PC-3 (cell line): ENCODE measurements around the gene PLXNC1. TPM values are rescaled to one million over a fixed set of nuclear protein-coding genes. Genes with fewer than 3 reads are reported as not detected.

Source experiments
- ATAC-seq: fragments of 200-7000 bp; cut with Tn5 transposase; 2 replicates; pipeline ENCODE4 v1.9.1; 2020; ENCODE audit warnings: mild to moderate bottlenecking, moderate library complexity
- BruUV-seq: library from RNA; stranded (reverse); fragments of 400-500 nt; replicated peaks from 2 replicates; lab custom pipeline; 2021; lab: Mats Ljungman, UMichigan
- CTCF ChIA-PET: fragments of 300-600 bp; sonication (Branson Sonifier 250); formaldehyde crosslinking; loops from one replicate; lab custom pipeline; 2022; ENCODE audit warnings: antibody characterized with exemption; lab: Charles Lee
- POLR2A ChIA-PET: fragments of 300-600 bp; sonication (Branson Sonifier 250); formaldehyde crosslinking; loops from one replicate; lab custom pipeline; 2022; ENCODE audit warnings: antibody characterized with exemption; ENCODE audit not compliant: unreplicated experiment; lab: Charles Lee
- DNase-seq: peaks from one replicate; pipeline ENCODE4 v3.0.0-alpha.2; 2015
- H2AFZ ChIP-seq: fragments of 300-600 bp; sonication (generic); 2 replicates; pipeline ENCODE4 v1.6.0; 2016; ENCODE audit warnings: antibody characterized with exemption, low read length
- H3F3A ChIP-seq: fragments of 300-600 bp; sonication (generic); one replicate; pipeline ENCODE4 v1.6.0; 2017; ENCODE audit warnings: antibody characterized with exemption, low read length, control low read depth, mild to moderate bottlenecking; ENCODE audit not compliant: unreplicated experiment
- H3K27ac ChIP-seq: fragments of 300-600 bp; sonication (generic); 2 replicates; pipeline ENCODE4 v1.5.1; 2016; ENCODE audit warnings: mild to moderate bottlenecking, low read length
- H3K27me3 ChIP-seq: fragments of 300-600 bp; sonication (generic); 2 replicates; pipeline ENCODE4 v1.6.1; 2016; ENCODE audit warnings: low read length, mixed read lengths
- H3K36me3 ChIP-seq: fragments of 300-600 bp; sonication (generic); 2 replicates; pipeline ENCODE4 v1.6.1; 2016; ENCODE audit warnings: low read depth, mixed run types, low read length, mixed read lengths
- H3K4me1 ChIP-seq: fragments of 300-600 bp; sonication (generic); 2 replicates; pipeline ENCODE4 v1.5.1; 2016; ENCODE audit warnings: low read length; ENCODE audit not compliant: insufficient read depth
- H3K4me2 ChIP-seq: fragments of 300-600 bp; sonication (generic); 2 replicates; pipeline ENCODE4 v1.6.0; 2016; ENCODE audit warnings: low read length
- H3K4me3 ChIP-seq: fragments of 300-600 bp; sonication (generic); 2 replicates; pipeline ENCODE4 v1.5.1; 2016; ENCODE audit warnings: mild to moderate bottlenecking, low read length, mixed read lengths
- H3K79me2 ChIP-seq: fragments of 300-600 bp; sonication (generic); 2 replicates; pipeline ENCODE4 v1.6.1; 2017; ENCODE audit warnings: low read length, mixed read lengths
- H3K9ac ChIP-seq: fragments of 300-600 bp; sonication (generic); 2 replicates; pipeline ENCODE4 v1.6.0; 2016; ENCODE audit warnings: mild to moderate bottlenecking, low read length
- H3K9me2 ChIP-seq: fragments of 300-600 bp; sonication (generic); replicated peaks from 2 replicates; pipeline ENCODE4 v1.6.1; 2016; ENCODE audit warnings: mixed run types, low read length, mixed read lengths
- H3K9me3 ChIP-seq: fragments of 300-600 bp; sonication (generic); 2 replicates; pipeline ENCODE4 v1.6.1; 2016; ENCODE audit warnings: low read length, mixed read lengths
- H4K20me1 ChIP-seq: fragments of 300-600 bp; sonication (generic); 2 replicates; pipeline ENCODE4 v1.6.1; 2016; ENCODE audit warnings: low read length, mixed read lengths
- CTCF ChIP-seq: fragments of 300-600 bp; sonication (generic); conservative IDR thresholded peaks from 2 replicates; pipeline ENCODE4 v1.5.1; 2017; ENCODE audit warnings: antibody characterized with exemption, low read depth, mild to moderate bottlenecking, low read length
- EZH2 ChIP-seq: fragments of 300-600 bp; sonication (generic); IDR thresholded peaks from one replicate; pipeline ENCODE4 v1.6.1; 2017; ENCODE audit warnings: antibody characterized with exemption, mild to moderate bottlenecking, low read length; ENCODE audit not compliant: unreplicated experiment
- EZH2phosphoT487 ChIP-seq: fragments of 300-600 bp; sonication (generic); IDR thresholded peaks from 2 replicates; pipeline ENCODE4 v1.6.1; 2018; ENCODE audit warnings: mild to moderate bottlenecking, antibody characterized with exemption, low read length, borderline replicate concordance
- intact Hi-C: fragments of 100-400 bp; cut with micrococcal nuclease; formaldehyde crosslinking; loops from 2 replicates; pipeline ENCODE4 v1.9.0; 2023
- total RNA-seq: library from RNA; depleted of rRNA; stranded (reverse); fragments of >200 nt; gene quantifications from 2 replicates; pipeline ENCODE4 v1.2.3, GENCODE V29; 2014

The PLXNC1 gene
- total RNA-seq, 1 experiment from 2014 or later: 0.15 TPM

GRCh38 chr12:94225506-94225905 lies 77.1 kb downstream of the PLXNC1 start:
- H3K4me1 ChIP-seq: no peaks in the 10 kb centered on the region
- no peak overlapping the region for H3K4me3 ChIP-seq
- POLR2A ChIA-PET: no interaction called here
- H3F3A ChIP-seq: no peaks in the 10 kb centered on the region
- H3K4me2 ChIP-seq: no peak overlapping the region
- CTCF ChIA-PET: no interaction called here
- DNase-seq: no peak
- no peaks in the 10 kb centered on the region for H3K79me2 ChIP-seq
- no peak overlapping the region for H3K27ac ChIP-seq
- peaks cover 96% of the 10 kb centered on the region for H3K27me3 ChIP-seq
- intact Hi-C loops: no loop called here
- BruUV-seq: no TSS peak
- ATAC-seq: no peak
- TF ChIP-seq EZH2phosphoT487 (no peak), EZH2 (no peak), CTCF (no peak)
- H3K9me2 ChIP-seq: no peaks in the 10 kb centered on the region
- no peak overlapping the region for H3K9ac ChIP-seq
- H2AFZ ChIP-seq: no peak overlapping the region
- no peaks in the 10 kb centered on the region for H3K9me3 ChIP-seq
- H4K20me1 ChIP-seq: no peaks in the 10 kb centered on the region
- no peaks in the 10 kb centered on the region for H3K36me3 ChIP-seq

GRCh38 chr12:94225947-94226630 lies 77.7 kb downstream of the PLXNC1 start:
- Histone ChIP-seq H3K9me2 (no peaks in the 10 kb centered on the region), H3K4me1 (no peaks in the 10 kb centered on the region), H3K27ac (no peak overlapping the region), H3K36me3 (no peaks in the 10 kb centered on the region), H3K9ac (no peak overlapping the region), H2AFZ (no peak overlapping the region), H4K20me1 (no peaks in the 10 kb centered on the region), H3K79me2 (no peaks in the 10 kb centered on the region), H3K27me3 (peaks cover 96% of the 10 kb centered on the region), H3K4me2 (no peak overlapping the region), H3F3A (no peaks in the 10 kb centered on the region), H3K9me3 (no peaks in the 10 kb centered on the region), H3K4me3 (no peak overlapping the region)
- POLR2A ChIA-PET: no interaction called here
- ATAC-seq (no peak), DNase-seq (no peak)
- BruUV-seq: no TSS peak
- CTCF ChIA-PET: no interaction called here
- TF ChIP-seq EZH2 (no peak), EZH2phosphoT487 (no peak), CTCF (no peak)
- intact Hi-C loops: no loop called here

GRCh38 chr12:94227066-94227465 lies 78.7 kb downstream of the PLXNC1 start:
- TF ChIP-seq EZH2phosphoT487: no peak
- no peak for TF ChIP-seq CTCF
- TF ChIP-seq EZH2: no peak
- Histone ChIP-seq H3K36me3 (no peaks in the 10 kb centered on the region), H3K4me1 (no peaks in the 10 kb centered on the region), H3K9me2 (no peaks in the 10 kb centered on the region), H3K4me2 (no peak overlapping the region), H2AFZ (no peak overlapping the region), H3K79me2 (no peaks in the 10 kb centered on the region), H3K9me3 (no peaks in the 10 kb centered on the region), H3K27me3 (peaks cover 91% of the 10 kb centered on the region), H3K4me3 (no peak overlapping the region), H4K20me1 (no peaks in the 10 kb centered on the region), H3K9ac (no peak overlapping the region), H3K27ac (no peak overlapping the region), H3F3A (no peaks in the 10 kb centered on the region)
- DNase-seq: no peak
- ChIA-PET CTCF (no interaction called here), POLR2A (no interaction called here)
- ATAC-seq: no peak
- intact Hi-C loops: no loop called here
- BruUV-seq: no TSS peak
